ENCODE measurements around the gene DHRS9. TPM values are rescaled to one million over a fixed set of nuclear protein-coding genes. Genes with fewer than 3 reads are reported as not detected.

The DHRS9 gene
- total and polyA plus RNA-seq, 9 of the 15 experiments (the other 6 are each of a cell fraction or from before 2014, with no cell fraction given): 0.27 to 1.7 (median 0.69) TPM

- FAIRE-seq (no peak), DNase-seq (ENCODE audit: extremely low read depth in 1 of 4, low spot score in 3 of 4) (no peak), ATAC-seq (no peak)
- no peak overlapping the region for H3K4me3 ChIP-seq
- H3K27me3 ChIP-seq (ENCODE audit: control insufficient read depth in 2 of 2, insufficient read depth in 2 of 2, low read length in 2 of 2): no peaks in the 10 kb centered on the region
- H3K36me3 ChIP-seq (ENCODE audit: control insufficient read depth, insufficient read depth, low read length): no peaks in the 10 kb centered on the region
- peaks cover 5 to 19% of the 10 kb centered on the region in 2 experiments; a peak in 3 of 5 replicates for H3K4me1 ChIP-seq (replicated peaks in 1 of 2; ENCODE audit: control insufficient read depth in 2 of 2, insufficient read depth in 2 of 2, low read length in 2 of 2)
- BruUV-seq (replicated peaks): no TSS peak
- H3K79me2 ChIP-seq (ENCODE audit: control insufficient read depth, insufficient read depth, low read length): no peaks in the 10 kb centered on the region
- in situ Hi-C loops (cut with MboI): no loop called here
- intact Hi-C loops (cut with micrococcal nuclease): loop anchor here (10.0 kb wide), 2 partner anchors 364 to 794 kb away; no protein-coding TSS in a partner anchor
- H2AFZ ChIP-seq (ENCODE audit: low read depth, low read length): peak overlapping the region; percentile 68
- 79% methylated on average over 7 of the region's 7 CpGs for WGBS (ENCODE audit: insufficient coverage, low coverage, missing lambda C conversion rate)
- no peaks in the 10 kb centered on the region for H4K20me1 ChIP-seq (replicated peaks; ENCODE audit: control insufficient read depth, insufficient read depth, low read length)
- H3K27ac ChIP-seq (ENCODE audit: extremely low read depth, low read depth, low read length): no peak overlapping the region
- H3K9ac ChIP-seq (ENCODE audit: insufficient read depth in 1 of 2, low read depth in 2 of 2, low read length in 2 of 2): no peak overlapping the region
- CTCF ChIA-PET (ENCODE audit: low intra/inter-chr PET ratio): interaction anchor here (0.5 to 1.6 kb wide), 2 partner anchors 30 to 180 kb away, joined by 3 to 4 read pairs; no protein-coding TSS in a partner anchor
- POLR2A ChIA-PET: interaction anchor here (0.6 kb wide), 1 partner anchor 247 kb away, joined by 3 read pairs; no protein-coding TSS in a partner anchor
- no peaks in the 10 kb centered on the region for H3K9me1 ChIP-seq (ENCODE audit: control insufficient read depth, insufficient read depth, low read length)
- no peak overlapping the region for H3K4me2 ChIP-seq (ENCODE audit: insufficient read depth, low read length)
- H3K9me3 ChIP-seq (replicated peaks; ENCODE audit: control insufficient read depth, insufficient read depth, low read depth, low read length): no peaks in the 10 kb centered on the region
- no peak for TF ChIP-seq U2AF2 (optimal IDR thresholded peaks at IDR 0.05; ENCODE audit: low read depth, low read length)
- no peak for TF ChIP-seq HNRNPL (IDR thresholded peaks at IDR 0.05; ENCODE audit: low read depth, low read length)
- TF ChIP-seq TCF7 (IDR thresholded peaks at IDR 0.05; ENCODE audit: borderline replicate concordance): no peak
- TF ChIP-seq ZNF696 (CRISPR knock-in tag; conservative IDR thresholded peaks at IDR 0.05): no peak
- no peak for TF ChIP-seq RFX7 (CRISPR knock-in tag; IDR thresholded peaks at IDR 0.05)
- TF ChIP-seq NBN (IDR thresholded peaks at IDR 0.05; ENCODE audit: low read depth): no peak
- no peak for TF ChIP-seq ZNF318 (IDR thresholded peaks at IDR 0.05; ENCODE audit: borderline replicate concordance in 1 of 2, low read depth in 1 of 2)
- TF ChIP-seq GTF2E2 (tag; IDR thresholded peaks at IDR 0.05): no peak
- TF ChIP-seq IRF2 (CRISPR knock-in tag; IDR thresholded peaks at IDR 0.05): no peak
- TF ChIP-seq GABPA (tag; conservative IDR thresholded peaks at IDR 0.05; ENCODE audit: low read depth): no peak
- TF ChIP-seq MYNN (IDR thresholded peaks at IDR 0.05): no peak
- no peak for TF ChIP-seq MYNN (CRISPR knock-in tag; IDR thresholded peaks at IDR 0.05)
- TF ChIP-seq, protein P1, sequence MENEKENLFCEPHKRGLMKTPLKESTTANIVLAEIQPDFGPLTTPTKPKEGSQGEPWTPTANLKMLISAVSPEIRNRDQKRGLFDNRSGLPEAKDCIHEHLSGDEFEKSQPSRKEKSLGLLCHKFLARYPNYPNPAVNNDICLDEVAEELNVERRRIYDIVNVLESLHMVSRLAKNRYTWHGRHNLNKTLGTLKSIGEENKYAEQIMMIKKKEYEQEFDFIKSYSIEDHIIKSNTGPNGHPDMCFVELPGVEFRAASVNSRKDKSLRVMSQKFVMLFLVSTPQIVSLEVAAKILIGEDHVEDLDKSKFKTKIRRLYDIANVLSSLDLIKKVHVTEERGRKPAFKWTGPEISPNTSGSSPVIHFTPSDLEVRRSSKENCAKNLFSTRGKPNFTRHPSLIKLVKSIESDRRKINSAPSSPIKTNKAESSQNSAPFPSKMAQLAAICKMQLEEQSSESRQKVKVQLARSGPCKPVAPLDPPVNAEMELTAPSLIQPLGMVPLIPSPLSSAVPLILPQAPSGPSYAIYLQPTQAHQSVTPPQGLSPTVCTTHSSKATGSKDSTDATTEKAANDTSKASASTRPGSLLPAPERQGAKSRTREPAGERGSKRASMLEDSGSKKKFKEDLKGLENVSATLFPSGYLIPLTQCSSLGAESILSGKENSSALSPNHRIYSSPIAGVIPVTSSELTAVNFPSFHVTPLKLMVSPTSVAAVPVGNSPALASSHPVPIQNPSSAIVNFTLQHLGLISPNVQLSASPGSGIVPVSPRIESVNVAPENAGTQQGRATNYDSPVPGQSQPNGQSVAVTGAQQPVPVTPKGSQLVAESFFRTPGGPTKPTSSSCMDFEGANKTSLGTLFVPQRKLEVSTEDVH (IDR thresholded peaks at IDR 0.05; ENCODE audit: low read depth, partially characterized antibody): no peak
Measured at GRCh38 chr2:169139145-169139544, 69.8 kb downstream of the DHRS9 start.
